RWPE2 (cell line): ENCODE results near the gene LSM4.

Experiments
- ATAC-seq: fragments of 200-7000 bp; cut with Tn5 transposase; 3 replicates; pipeline ENCODE4 v1.9.1; 2021; ENCODE audit warnings: low read depth
- DNase-seq: peaks from one replicate; pipeline ENCODE4 v3.0.0-alpha.2; 2020; ENCODE audit warnings: low spot score
- H3K27ac ChIP-seq: fragments of 450-650 bp; 2 replicates; pipeline ENCODE4 v1.5.1; 2017; ENCODE audit warnings: mild to moderate bottlenecking; ENCODE audit not compliant: poor library complexity, severe bottlenecking
- H3K27me3 ChIP-seq: fragments of 250-450 bp; sonication (Bioruptor Pico); 2 replicates; pipeline ENCODE4 v1.5.1; 2021; ENCODE audit warnings: mild to moderate bottlenecking, moderate library complexity; ENCODE audit not compliant: insufficient read depth, poor library complexity, severe bottlenecking
- H3K36me3 ChIP-seq: fragments of 250-450 bp; sonication (Bioruptor Pico); 2 replicates; pipeline ENCODE4 v1.5.1; 2020; ENCODE audit warnings: low read depth, mild to moderate bottlenecking, moderate library complexity
- H3K4me1 ChIP-seq: fragments of 250-450 bp; sonication (Bioruptor Pico); 2 replicates; pipeline ENCODE4 v1.5.1; 2021; ENCODE audit warnings: mild to moderate bottlenecking, moderate library complexity; ENCODE audit not compliant: insufficient read depth, poor library complexity, severe bottlenecking
- H3K4me3 ChIP-seq: fragments of 250-450 bp; sonication (Bioruptor Pico); 2 replicates; pipeline ENCODE4 v1.5.1; 2021; ENCODE audit warnings: mild to moderate bottlenecking, moderate library complexity; ENCODE audit not compliant: severe bottlenecking
- H3K9me3 ChIP-seq: fragments of 250-450 bp; sonication (Bioruptor Pico); 2 replicates; pipeline ENCODE4 v1.5.1; 2021; ENCODE audit warnings: mild to moderate bottlenecking, moderate library complexity; ENCODE audit not compliant: severe bottlenecking
- CTCF ChIP-seq: fragments of 450-650 bp; IDR thresholded peaks from one replicate; pipeline ENCODE4 v1.5.1; 2017; ENCODE audit warnings: mild to moderate bottlenecking, moderate library complexity; ENCODE audit not compliant: poor library complexity, severe bottlenecking

LSM4 gene

GRCh38 chr19:18291590-18292461 is 31.1 kb downstream of the LSM4 start:
- H3K36me3 ChIP-seq, result no peaks in the 10 kb centered on the region
- H3K4me1 ChIP-seq, result peaks cover 6% of the 10 kb centered on the region
- H3K27me3 ChIP-seq, result no peaks in the 10 kb centered on the region
- ATAC-seq, result peak; percentile 65
- DNase-seq, result no peak
- peak overlapping the region; percentile 64 for H3K27ac ChIP-seq
- no peaks in the 10 kb centered on the region for H3K9me3 ChIP-seq
- TF ChIP-seq CTCF, result no peak
- H3K4me3 ChIP-seq, result peak overlapping the region; percentile 31

GRCh38 chr19:18291019-18291524 is 31.8 kb downstream of the LSM4 start:
- no peak for DNase-seq
- Histone ChIP-seq H3K36me3 (no peaks in the 10 kb centered on the region), H3K9me3 (no peaks in the 10 kb centered on the region), H3K27ac (peak overlapping the region; percentile 64), H3K4me1 (peaks cover 6% of the 10 kb centered on the region), H3K27me3 (no peaks in the 10 kb centered on the region), H3K4me3 (no peak overlapping the region)
- TF ChIP-seq CTCF, result no peak
- no peak for ATAC-seq

GRCh38 chr19:18290302-18291018 is 32.4 kb downstream of the LSM4 start:
- Histone ChIP-seq H3K4me1 (peaks cover 6% of the 10 kb centered on the region), H3K4me3 (no peak overlapping the region), H3K27ac (no peak overlapping the region), H3K36me3 (no peaks in the 10 kb centered on the region), H3K27me3 (no peaks in the 10 kb centered on the region), H3K9me3 (no peaks in the 10 kb centered on the region)
- TF ChIP-seq CTCF, result no peak
- ATAC-seq (no peak), DNase-seq (no peak)

- Histone ChIP-seq H3K27me3 (no peaks in the 10 kb centered on the region), H3K36me3 (no peaks in the 10 kb centered on the region), H3K9me3 (no peaks in the 10 kb centered on the region), H3K27ac (no peak overlapping the region), H3K4me1 (peaks cover 6% of the 10 kb centered on the region), H3K4me3 (no peak overlapping the region)
- no peak for TF ChIP-seq CTCF
- no peak for ATAC-seq
- DNase-seq, result no peak
Measured at GRCh38 chr19:18289471-18290301, 33.2 kb downstream of the LSM4 start.
